Pancreas (tissue), 10 donors: ENCODE results near the gene AXDND1. TPM values are rescaled to one million over a fixed set of nuclear protein-coding genes. Genes with fewer than 3 reads are reported as not detected.

Source experiments
- ATAC-seq, 4 donors: fragments of 200-7000 bp; cut with Tn5 transposase; one replicate each; pipeline versions ENCODE4 v1.8.0 to v1.9.1; 2020; ENCODE audit warnings: mild to moderate bottlenecking in 4 of 4, moderate library complexity in 4 of 4
- DNase-seq, 6 donors: peaks; one replicate each; pipeline ENCODE4 v3.0.0-alpha.2; 2020
- FAIRE-seq: peaks from 2 replicates; lab custom pipeline; 2012; peaks lifted over from hg19 to GRCh38; lab: Jason Lieb, UNC
- H3K27ac ChIP-seq, 4 donors: fragments of 200-600 bp; sonication (generic); 1 replicate in 3 of 4; 2 replicates in 1 of 4; pipeline versions ENCODE4 v1.5.0 to v1.8.0; 2020
- H3K27me3 ChIP-seq, 4 donors: fragments of 200-600 bp; one replicate each; pipeline ENCODE4 v1.8.0; 2021
- H3K36me3 ChIP-seq, 3 donors: fragments of 200-600 bp; sonication (generic) in 1 of 3; one replicate each; pipeline versions ENCODE4 v1.5.0 to v1.8.0; 2020 to 2021
- H3K4me1 ChIP-seq, 3 donors: fragments of 200-600 bp; one replicate each; pipeline ENCODE4 v1.8.0; 2021
- H3K4me3 ChIP-seq, 4 donors: fragments of 200-600 bp; sonication (generic) in 2 of 4; one replicate each; pipeline versions ENCODE4 v1.5.0 to v1.8.0; 2020 to 2021
- H3K9me3 ChIP-seq, 4 donors: fragments of 200-600 bp; one replicate each; pipeline ENCODE4 v1.8.0; 2021
- CTCF ChIP-seq, 4 donors: fragments of 200-600 bp; sonication (generic) in 3 of 4; IDR thresholded peaks; one replicate each; pipeline versions ENCODE4 v1.5.0 to v1.8.0; 2021; ENCODE audit warnings: antibody characterized with exemption in 4 of 4
- WGBS, 2 donors: extraction: QIAGEN DNeasy Blood & Tissue Kit; methylation state at CpG; one replicate each; pipeline ENCODE4 v1.1.7; 2013; 5-methylcytosine and 5-hydroxymethylcytosine counted together
- intact Hi-C, 3 donors: fragments of 100-400 bp; cut with DNase I; formaldehyde crosslinking; loops; one replicate each; pipeline versions ENCODE4 v1.11.1 to v1.14.2; 2022
- polyA plus RNA-seq, 2 donors: library from polyadenylated mRNA; stranded (reverse); fragments of 200-250 nt; gene quantifications; one replicate each; pipeline ENCODE4 v1.2.3, GENCODE V29; 2013
- total RNA-seq, 6 donors: library from RNA; stranded (reverse); fragmentation: NEBNext Ultra II Directional in 4 of 6; extraction: Animal tissue kit (Norgen Biotek cat#: 25700) in 4 of 6; gene quantifications; one replicate each; pipeline versions ENCODE4 v1.2.1 to v1.2.4, GENCODE V29; 2021 to 2023
- donor health status: healthy with polysubstance abuse.
- donor health status: DM: no; HTN: no; CAD: no; lungs with moderate emphysema.
- donor health status: DM: no; HTN: no; CAD: no.
- donor health status: control.
- donor health status: control.
- donor health status: Bipolar disorder and iron deficiency.
- donor health status: DM: yes; HTN: yes; CAD: no.
- donor health status: DM: no; HTN: no; CAD: no.
- donor health status: DM: no; HTN: no; CAD: no.
- donor health status: DM: yes; HTN: yes; CAD: no.

AXDND1 gene
- total and polyA plus RNA-seq, 8 donors: 0.09 to 0.45 (median 0.34) TPM; not detected in 2

GRCh38 chr1:179548666-179549367 lies 183.0 kb downstream of the AXDND1 start:
- Histone ChIP-seq H3K9me3 (no peaks in the 10 kb centered on the region), H3K4me3 (no peak overlapping the region), H3K36me3 (no peaks in the 10 kb centered on the region), H3K27me3 (no peaks in the 10 kb centered on the region), H3K27ac (no peak overlapping the region), H3K4me1 (peaks cover 0 to 5% (median 0%) of the 10 kb centered on the region in 3 donors)
- DNase-seq (no peak), ATAC-seq (peak in 2 of 4 donors; percentile 46 to 54), FAIRE-seq (no peak)
- no peak for TF ChIP-seq CTCF (IDR thresholded peaks at IDR 0.05)
- intact Hi-C loops: no loop called here
- WGBS, 2 donors: 57 to 61% methylated on average over 3 of the region's 3 CpGs

- no peaks in the 10 kb centered on the region for H3K9me3 ChIP-seq
- 48 to 49% methylated on average over 2 of the region's 2 CpGs for WGBS, 2 donors
- no peak for TF ChIP-seq CTCF (IDR thresholded peaks at IDR 0.05)
- no peak for ATAC-seq
- H3K27me3 ChIP-seq: no peaks in the 10 kb centered on the region
- no peak overlapping the region for H3K27ac ChIP-seq
- no peak overlapping the region for H3K4me3 ChIP-seq
- H3K36me3 ChIP-seq: no peaks in the 10 kb centered on the region
- FAIRE-seq: no peak
- peaks cover 0 to 5% (median 0%) of the 10 kb centered on the region in 3 donors for H3K4me1 ChIP-seq
- intact Hi-C loops: no loop called here
- no peak for DNase-seq
These were observed 183.6 kb downstream of the AXDND1 start for GRCh38 chr1:179549368-179549700.

GRCh38 chr1:179550746-179551682 lies 185.2 kb downstream of the AXDND1 start:
- DNase-seq: no peak
- H3K27ac ChIP-seq: no peak overlapping the region
- H3K36me3 ChIP-seq: no peaks in the 10 kb centered on the region

GRCh38 chr1:179554427-179554826 lies 188.7 kb downstream of the AXDND1 start:
- no peak overlapping the region for H3K4me3 ChIP-seq
- no peak for DNase-seq
- H3K27ac ChIP-seq: no peak overlapping the region
- no peak for ATAC-seq
- H3K36me3 ChIP-seq: no peaks in the 10 kb centered on the region
- intact Hi-C loops: no loop called here
- FAIRE-seq: no peak
- peaks cover 0 to under 1% (median 0%) of the 10 kb centered on the region in 3 donors for H3K4me1 ChIP-seq
- TF ChIP-seq CTCF (IDR thresholded peaks at IDR 0.05): no peak
- H3K9me3 ChIP-seq: no peaks in the 10 kb centered on the region
- no peaks in the 10 kb centered on the region for H3K27me3 ChIP-seq

More at GRCh38 chr1:179550746-179551682, 185.2 kb downstream of the AXDND1 start:
- no peaks in the 10 kb centered on the region for H3K9me3 ChIP-seq
- FAIRE-seq: no peak
- ATAC-seq: no peak
- no peak for TF ChIP-seq CTCF (IDR thresholded peaks at IDR 0.05)
- H3K4me3 ChIP-seq: no peak overlapping the region
- peaks cover 0 to 5% (median 0%) of the 10 kb centered on the region in 3 donors for H3K4me1 ChIP-seq
- H3K27me3 ChIP-seq: no peaks in the 10 kb centered on the region
- intact Hi-C loops: no loop called here
- 66 to 69% methylated on average over 9 of the region's 9 CpGs for WGBS, 2 donors
